22Rv1 (cell line): ENCODE measurements around the gene PLXNA4.

Experiments
- ZFX ChIP-seq: fragments of 450-650 bp; IDR thresholded peaks from 2 replicates; pipeline ENCODE4 v1.6.1; 2017; ENCODE audit warnings: antibody characterized with exemption, borderline replicate concordance
- TF ChIP-seq, protein P1 (sequence below): fragments of 450-650 bp; IDR thresholded peaks from 2 replicates; pipeline ENCODE4 v1.5.1; 2017; ENCODE audit warnings: mild to moderate bottlenecking

DNA sequence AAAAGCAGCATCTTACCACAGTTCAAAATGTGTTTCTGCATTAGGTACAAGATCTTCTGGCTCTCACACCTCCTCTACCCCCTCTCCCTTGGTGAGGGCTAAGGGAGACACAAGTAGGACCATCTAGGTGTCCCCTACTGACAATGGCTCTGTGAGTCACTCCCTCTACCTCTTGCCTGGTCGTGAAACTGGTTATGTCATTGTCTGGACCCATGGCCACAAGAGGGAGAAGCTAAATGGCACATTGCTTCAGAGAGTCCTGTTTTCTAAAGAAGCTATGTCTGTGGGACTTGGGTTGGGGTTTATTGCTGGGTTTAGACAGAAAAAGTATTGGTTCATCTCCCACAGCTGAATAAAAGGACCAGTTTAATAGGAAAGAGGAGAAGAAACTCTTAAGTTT, 4.0 kb upstream of the PLXNA4 start:
- TF ChIP-seq, protein P1, sequence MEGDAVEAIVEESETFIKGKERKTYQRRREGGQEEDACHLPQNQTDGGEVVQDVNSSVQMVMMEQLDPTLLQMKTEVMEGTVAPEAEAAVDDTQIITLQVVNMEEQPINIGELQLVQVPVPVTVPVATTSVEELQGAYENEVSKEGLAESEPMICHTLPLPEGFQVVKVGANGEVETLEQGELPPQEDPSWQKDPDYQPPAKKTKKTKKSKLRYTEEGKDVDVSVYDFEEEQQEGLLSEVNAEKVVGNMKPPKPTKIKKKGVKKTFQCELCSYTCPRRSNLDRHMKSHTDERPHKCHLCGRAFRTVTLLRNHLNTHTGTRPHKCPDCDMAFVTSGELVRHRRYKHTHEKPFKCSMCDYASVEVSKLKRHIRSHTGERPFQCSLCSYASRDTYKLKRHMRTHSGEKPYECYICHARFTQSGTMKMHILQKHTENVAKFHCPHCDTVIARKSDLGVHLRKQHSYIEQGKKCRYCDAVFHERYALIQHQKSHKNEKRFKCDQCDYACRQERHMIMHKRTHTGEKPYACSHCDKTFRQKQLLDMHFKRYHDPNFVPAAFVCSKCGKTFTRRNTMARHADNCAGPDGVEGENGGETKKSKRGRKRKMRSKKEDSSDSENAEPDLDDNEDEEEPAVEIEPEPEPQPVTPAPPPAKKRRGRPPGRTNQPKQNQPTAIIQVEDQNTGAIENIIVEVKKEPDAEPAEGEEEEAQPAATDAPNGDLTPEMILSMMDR, result no peak
- TF ChIP-seq ZFX, result no peak
